Panc1 (cell line): Measurements from ENCODE around the gene ZNF12.

Experiments used
- POLR2AphosphoS5 ChIP-seq: IDR thresholded peaks from 2 replicates; pipeline ENCODE4 v1.6.1; 2012; ENCODE audit warnings: mild to moderate bottlenecking, low read depth, low read length, moderate library complexity
- SIN3A ChIP-seq: IDR thresholded peaks from 2 replicates; pipeline ENCODE4 v1.6.1; 2012; ENCODE audit warnings: low read depth, mild to moderate bottlenecking, low read length, moderate library complexity, borderline replicate concordance; ENCODE audit not compliant: insufficient read depth
- TCF7L2 ChIP-seq: IDR thresholded peaks from 2 replicates; pipeline ENCODE4 v1.6.1; 2011; ENCODE audit warnings: mild to moderate bottlenecking, low read depth, low read length, inconsistent platforms
- TF ChIP-seq, protein P1 (sequence below): fragments of 450-650 bp; IDR thresholded peaks from 2 replicates; pipeline ENCODE4 v1.5.1; 2017; ENCODE audit warnings: mild to moderate bottlenecking
- TF ChIP-seq, protein P2 (sequence below), 2 experiments: IDR thresholded peaks; 2 replicates each; pipeline ENCODE4 v1.6.1; 2011 to 2012; ENCODE audit warnings: low read depth in 2 of 2, control low read depth in 1 of 2, low read length in 1 of 2, mild to moderate bottlenecking in 1 of 2, moderate library complexity in 1 of 2; ENCODE audit not compliant: insufficient read depth in 1 of 2

DNA sequence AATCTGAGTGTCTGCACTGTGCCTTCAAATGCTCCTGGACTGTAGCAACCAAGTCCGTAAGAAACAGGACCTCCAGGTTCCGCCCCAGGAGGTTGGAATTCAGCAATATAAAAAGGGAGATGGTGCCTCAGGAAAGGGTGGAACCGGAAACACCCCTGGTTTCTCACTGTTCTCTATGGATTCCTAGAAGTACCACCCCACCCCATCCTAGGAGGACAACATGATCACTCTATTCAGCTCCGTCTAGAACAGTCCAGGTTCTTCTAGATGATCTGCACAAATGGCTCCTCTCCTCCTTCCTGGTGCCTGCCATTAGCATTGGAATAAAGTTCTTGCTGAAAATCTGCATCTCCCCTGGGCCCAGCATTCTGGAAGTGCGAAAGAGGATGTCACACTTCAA lies 7.6 kb upstream of the ZNF12 start:
- TF ChIP-seq, protein P1, sequence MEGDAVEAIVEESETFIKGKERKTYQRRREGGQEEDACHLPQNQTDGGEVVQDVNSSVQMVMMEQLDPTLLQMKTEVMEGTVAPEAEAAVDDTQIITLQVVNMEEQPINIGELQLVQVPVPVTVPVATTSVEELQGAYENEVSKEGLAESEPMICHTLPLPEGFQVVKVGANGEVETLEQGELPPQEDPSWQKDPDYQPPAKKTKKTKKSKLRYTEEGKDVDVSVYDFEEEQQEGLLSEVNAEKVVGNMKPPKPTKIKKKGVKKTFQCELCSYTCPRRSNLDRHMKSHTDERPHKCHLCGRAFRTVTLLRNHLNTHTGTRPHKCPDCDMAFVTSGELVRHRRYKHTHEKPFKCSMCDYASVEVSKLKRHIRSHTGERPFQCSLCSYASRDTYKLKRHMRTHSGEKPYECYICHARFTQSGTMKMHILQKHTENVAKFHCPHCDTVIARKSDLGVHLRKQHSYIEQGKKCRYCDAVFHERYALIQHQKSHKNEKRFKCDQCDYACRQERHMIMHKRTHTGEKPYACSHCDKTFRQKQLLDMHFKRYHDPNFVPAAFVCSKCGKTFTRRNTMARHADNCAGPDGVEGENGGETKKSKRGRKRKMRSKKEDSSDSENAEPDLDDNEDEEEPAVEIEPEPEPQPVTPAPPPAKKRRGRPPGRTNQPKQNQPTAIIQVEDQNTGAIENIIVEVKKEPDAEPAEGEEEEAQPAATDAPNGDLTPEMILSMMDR: no peak
- TF ChIP-seq TCF7L2: no peak
- no peak for TF ChIP-seq POLR2AphosphoS5
- no peak for TF ChIP-seq SIN3A
- TF ChIP-seq, protein P2, sequence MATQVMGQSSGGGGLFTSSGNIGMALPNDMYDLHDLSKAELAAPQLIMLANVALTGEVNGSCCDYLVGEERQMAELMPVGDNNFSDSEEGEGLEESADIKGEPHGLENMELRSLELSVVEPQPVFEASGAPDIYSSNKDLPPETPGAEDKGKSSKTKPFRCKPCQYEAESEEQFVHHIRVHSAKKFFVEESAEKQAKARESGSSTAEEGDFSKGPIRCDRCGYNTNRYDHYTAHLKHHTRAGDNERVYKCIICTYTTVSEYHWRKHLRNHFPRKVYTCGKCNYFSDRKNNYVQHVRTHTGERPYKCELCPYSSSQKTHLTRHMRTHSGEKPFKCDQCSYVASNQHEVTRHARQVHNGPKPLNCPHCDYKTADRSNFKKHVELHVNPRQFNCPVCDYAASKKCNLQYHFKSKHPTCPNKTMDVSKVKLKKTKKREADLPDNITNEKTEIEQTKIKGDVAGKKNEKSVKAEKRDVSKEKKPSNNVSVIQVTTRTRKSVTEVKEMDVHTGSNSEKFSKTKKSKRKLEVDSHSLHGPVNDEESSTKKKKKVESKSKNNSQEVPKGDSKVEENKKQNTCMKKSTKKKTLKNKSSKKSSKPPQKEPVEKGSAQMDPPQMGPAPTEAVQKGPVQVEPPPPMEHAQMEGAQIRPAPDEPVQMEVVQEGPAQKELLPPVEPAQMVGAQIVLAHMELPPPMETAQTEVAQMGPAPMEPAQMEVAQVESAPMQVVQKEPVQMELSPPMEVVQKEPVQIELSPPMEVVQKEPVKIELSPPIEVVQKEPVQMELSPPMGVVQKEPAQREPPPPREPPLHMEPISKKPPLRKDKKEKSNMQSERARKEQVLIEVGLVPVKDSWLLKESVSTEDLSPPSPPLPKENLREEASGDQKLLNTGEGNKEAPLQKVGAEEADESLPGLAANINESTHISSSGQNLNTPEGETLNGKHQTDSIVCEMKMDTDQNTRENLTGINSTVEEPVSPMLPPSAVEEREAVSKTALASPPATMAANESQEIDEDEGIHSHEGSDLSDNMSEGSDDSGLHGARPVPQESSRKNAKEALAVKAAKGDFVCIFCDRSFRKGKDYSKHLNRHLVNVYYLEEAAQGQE (IDR thresholded peaks at IDR 0.05; ENCODE audit: insufficient read depth in 1 of 2, low read depth in 2 of 2, low read length in 1 of 2): no peak
